ENCODE measurements around the gene RESP18. TPM values are rescaled to one million over a fixed set of nuclear protein-coding genes. Genes with fewer than 3 reads are reported as not detected.

The RESP18 gene
- total RNA-seq, 1 experiment from 2014 or later, result not detected

- Histone ChIP-seq H3K36me3 (ENCODE audit: control insufficient read depth, insufficient read depth, low read length) (no peaks in the 10 kb centered on the region), H3K4me1 (ENCODE audit: control insufficient read depth, insufficient read depth, low read length) (peaks cover 4% of the 10 kb centered on the region; the same call in 1 of the 2 replicates), H3K4me3 (ENCODE audit: low read depth in 2 of 2, low read length in 2 of 2) (no peak overlapping the region), H3K9me3 (ENCODE audit: control insufficient read depth, insufficient read depth, low read depth, low read length) (no peaks in the 10 kb centered on the region), H3K27me3 (ENCODE audit: control insufficient read depth, insufficient read depth, low read length) (no peaks in the 10 kb centered on the region; the same call in 1 of the 2 replicates), H3K27ac (ENCODE audit: low read length) (no peak overlapping the region)
- DNase-seq (ENCODE audit: low read depth, low spot score) (no peak), ATAC-seq (no peak)
- TF ChIP-seq POLR2AphosphoS5 (IDR thresholded peaks at IDR 0.05; ENCODE audit: low read depth, low read length) (no peak), REST (IDR thresholded peaks at IDR 0.05; ENCODE audit: insufficient read depth in 1 of 2, low read depth in 2 of 2, low read length in 1 of 2) (no peak), SIN3A (IDR thresholded peaks at IDR 0.05; ENCODE audit: borderline replicate concordance, insufficient read depth, low read depth, low read length) (no peak), CTCF (IDR thresholded peaks at IDR 0.05) (no peak), TCF7L2 (IDR thresholded peaks at IDR 0.05; ENCODE audit: low read depth, low read length) (no peak)
- BruUV-seq (replicated peaks), result no TSS peak
- POLR2A ChIA-PET, result no interaction called here
- in situ Hi-C loops (cut with HindIII; ENCODE audit: low pct_unique_long_range_greater_than_20kb, low sequenced_read_pairs), result no loop called here
- intact Hi-C loops (cut with micrococcal nuclease; ENCODE audit: unreplicated experiment), result no loop called here
- CTCF ChIA-PET, result no interaction called here
Measured at GRCh38 chr2:219297766-219298456, 34.6 kb downstream of the RESP18 start.

- Histone ChIP-seq H3K36me3 (ENCODE audit: control insufficient read depth, insufficient read depth, low read length) (no peaks in the 10 kb centered on the region), H3K27ac (ENCODE audit: low read length) (no peak overlapping the region), H3K4me1 (ENCODE audit: control insufficient read depth, insufficient read depth, low read length) (peaks cover 4% of the 10 kb centered on the region; the same call in 1 of the 2 replicates), H3K9me3 (ENCODE audit: control insufficient read depth, insufficient read depth, low read depth, low read length) (no peaks in the 10 kb centered on the region), H3K27me3 (ENCODE audit: control insufficient read depth, insufficient read depth, low read length) (no peaks in the 10 kb centered on the region; the same call in 1 of the 2 replicates), H3K4me3 (ENCODE audit: low read depth in 2 of 2, low read length in 2 of 2) (no peak overlapping the region)
- no TSS peak for BruUV-seq (replicated peaks)
- POLR2A ChIA-PET, result interaction anchor here (0.5 kb wide), 1 partner anchor 177 kb away, joined by 9 read pairs; no protein-coding TSS in a partner anchor
- no peak for ATAC-seq
- DNase-seq (ENCODE audit: low read depth, low spot score), result no peak
- in situ Hi-C loops (cut with HindIII; ENCODE audit: low pct_unique_long_range_greater_than_20kb, low sequenced_read_pairs) (no loop called here), intact Hi-C loops (cut with micrococcal nuclease; ENCODE audit: unreplicated experiment) (no loop called here)
- CTCF ChIA-PET, result no interaction called here
- TF ChIP-seq SIN3A (IDR thresholded peaks at IDR 0.05; ENCODE audit: borderline replicate concordance, insufficient read depth, low read depth, low read length), result no peak
- no peak for TF ChIP-seq POLR2AphosphoS5 (IDR thresholded peaks at IDR 0.05; ENCODE audit: low read depth, low read length)
- TF ChIP-seq TCF7L2 (IDR thresholded peaks at IDR 0.05; ENCODE audit: low read depth, low read length), result no peak
- no peak for TF ChIP-seq CTCF (IDR thresholded peaks at IDR 0.05)
- TF ChIP-seq REST (IDR thresholded peaks at IDR 0.05; ENCODE audit: insufficient read depth in 1 of 2, low read depth in 2 of 2, low read length in 1 of 2), result no peak
Measured at GRCh38 chr2:219296631-219297391, 35.7 kb downstream of the RESP18 start.
